ENCODE results near the gene ARHGEF4.

Gene ARHGEF4

DNA sequence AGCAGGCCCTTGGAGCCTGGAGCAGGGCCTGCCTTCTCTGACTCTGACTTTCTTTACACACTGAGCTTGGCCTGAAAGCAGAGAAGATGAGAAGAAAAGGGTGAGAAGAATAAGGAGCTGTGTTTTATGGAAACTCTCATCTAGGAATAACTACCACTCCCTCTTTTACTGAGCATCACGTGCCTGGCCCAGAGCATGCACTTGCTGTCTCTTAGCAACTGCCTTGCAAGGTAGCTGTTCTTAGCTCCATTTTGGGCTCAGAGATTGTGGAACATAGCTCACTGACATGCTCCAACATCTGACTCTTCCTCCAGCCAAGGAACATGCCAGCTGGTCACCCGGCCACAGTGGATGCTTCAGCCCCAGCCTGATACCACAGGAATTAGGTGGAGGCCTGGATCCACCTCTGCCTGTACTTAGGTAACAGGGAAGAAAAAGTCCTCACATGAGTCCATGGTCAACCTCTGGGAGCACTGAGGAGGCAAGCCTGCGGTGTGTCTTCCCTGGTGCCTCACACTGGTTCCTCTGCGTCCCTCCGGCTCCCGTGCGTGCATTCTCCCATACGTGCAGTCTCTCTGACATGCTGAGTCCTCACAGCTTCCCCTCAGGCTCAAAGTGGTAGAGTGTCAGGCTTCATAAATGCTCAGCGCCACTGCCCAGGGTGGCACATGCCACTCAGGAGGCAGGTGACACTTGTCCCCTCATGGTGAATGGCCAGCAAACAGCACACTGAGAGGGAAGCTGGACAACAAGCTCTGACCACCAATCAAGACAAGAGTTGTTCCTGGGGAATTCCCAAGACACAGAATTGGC, 45.7 kb upstream of the ARHGEF4 start:
- Histone ChIP-seq H3K18ac (ENCODE audit: low read length) (no peak overlapping the region), H3K4ac (ENCODE audit: low read depth, low read length) (no peak overlapping the region), H3K14ac (ENCODE audit: low read length) (no peak overlapping the region), H3K79me2 (ENCODE audit: control insufficient read depth, insufficient read depth, low read length, poor library complexity) (no peaks in the 10 kb centered on the region), H3K79me1 (ENCODE audit: low read length) (no peaks in the 10 kb centered on the region), H3K27ac (ENCODE audit: low read depth, low read length) (no peak overlapping the region), H3K36me3 (ENCODE audit: control insufficient read depth in 1 of 2, insufficient read depth in 2 of 2, low read length in 2 of 2) (no peaks in the 10 kb centered on the region), H3K9ac (ENCODE audit: low read length) (no peak overlapping the region), H3K4me1 (ENCODE audit: control insufficient read depth in 1 of 2, insufficient read depth in 2 of 2, low read length in 2 of 2) (no peaks in the 10 kb centered on the region), H4K12ac (ENCODE audit: low read depth, low read length) (no peak overlapping the region), H3K4me3 (ENCODE audit: low read depth, low read length) (no peak overlapping the region), H2BK5ac (ENCODE audit: low read depth, low read length, poor library complexity) (no peak overlapping the region), H3K23ac (ENCODE audit: low read length) (no peak overlapping the region), H4K91ac (ENCODE audit: low read depth, low read length) (no peak overlapping the region), H3K27me3 (ENCODE audit: insufficient read depth, low read length) (no peaks in the 10 kb centered on the region), H4K8ac (ENCODE audit: low read depth, low read length) (no peak overlapping the region), H3K9me3 (ENCODE audit: insufficient read depth, low read depth, low read length) (peaks cover 1% of the 10 kb centered on the region), H2BK12ac (ENCODE audit: low read length) (no peak overlapping the region), H2BK120ac (ENCODE audit: insufficient read depth, low read length, poor library complexity) (no peak overlapping the region), H3K4me2 (ENCODE audit: low read length) (no peak overlapping the region), H2AFZ (ENCODE audit: insufficient read depth, low read length, poor library complexity) (no peak overlapping the region), H2AK5ac (ENCODE audit: low read length) (no peak overlapping the region)
- no peak for DNase-seq
- no CpG with 5 or more reads among the region's 9 CpGs for WGBS (ENCODE audit: extremely low coverage, insufficient coverage, insufficient read length)

DNA sequence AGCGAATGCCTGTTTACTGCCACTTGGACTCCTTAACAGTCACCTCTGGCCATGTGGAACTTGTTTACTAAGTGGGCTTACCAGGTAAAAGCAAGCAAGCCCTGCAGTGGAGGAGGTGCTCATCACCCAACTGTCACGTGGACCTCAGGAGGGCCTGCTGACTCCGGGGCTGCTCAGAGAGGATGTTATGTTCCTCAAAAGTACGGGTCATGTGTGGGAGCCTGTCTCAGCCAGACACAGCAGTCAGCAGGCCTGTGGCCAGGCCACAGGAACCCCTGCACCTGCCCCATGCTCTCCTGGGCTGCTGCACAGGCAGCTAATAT, 45.1 kb upstream of the ARHGEF4 start:
- Histone ChIP-seq H3K79me1 (ENCODE audit: low read length) (no peaks in the 10 kb centered on the region), H3K14ac (ENCODE audit: low read length) (no peak overlapping the region), H4K8ac (ENCODE audit: low read depth, low read length) (no peak overlapping the region), H3K27ac (ENCODE audit: low read depth, low read length) (no peak overlapping the region), H3K4ac (ENCODE audit: low read depth, low read length) (no peak overlapping the region), H3K18ac (ENCODE audit: low read length) (no peak overlapping the region), H3K4me3 (ENCODE audit: low read depth, low read length) (no peak overlapping the region), H3K27me3 (ENCODE audit: insufficient read depth, low read length) (no peaks in the 10 kb centered on the region), H2AFZ (ENCODE audit: insufficient read depth, low read length, poor library complexity) (no peak overlapping the region), H4K91ac (ENCODE audit: low read depth, low read length) (no peak overlapping the region), H3K4me2 (ENCODE audit: low read length) (no peak overlapping the region), H3K36me3 (ENCODE audit: control insufficient read depth in 1 of 2, insufficient read depth in 2 of 2, low read length in 2 of 2) (no peaks in the 10 kb centered on the region), H3K79me2 (ENCODE audit: control insufficient read depth, insufficient read depth, low read length, poor library complexity) (no peaks in the 10 kb centered on the region), H2AK5ac (ENCODE audit: low read length) (no peak overlapping the region), H3K23ac (ENCODE audit: low read length) (no peak overlapping the region), H2BK120ac (ENCODE audit: insufficient read depth, low read length, poor library complexity) (no peak overlapping the region), H3K9ac (ENCODE audit: low read length) (no peak overlapping the region), H3K4me1 (ENCODE audit: control insufficient read depth in 1 of 2, insufficient read depth in 2 of 2, low read length in 2 of 2) (no peaks in the 10 kb centered on the region), H2BK12ac (ENCODE audit: low read length) (no peak overlapping the region), H2BK5ac (ENCODE audit: low read depth, low read length, poor library complexity) (no peak overlapping the region), H4K12ac (ENCODE audit: low read depth, low read length) (no peak overlapping the region), H3K9me3 (ENCODE audit: insufficient read depth, low read depth, low read length) (peaks cover 1% of the 10 kb centered on the region)
- no CpG with 5 or more reads among the region's 4 CpGs for WGBS (ENCODE audit: extremely low coverage, insufficient coverage, insufficient read length)
- no peak for DNase-seq

DNA sequence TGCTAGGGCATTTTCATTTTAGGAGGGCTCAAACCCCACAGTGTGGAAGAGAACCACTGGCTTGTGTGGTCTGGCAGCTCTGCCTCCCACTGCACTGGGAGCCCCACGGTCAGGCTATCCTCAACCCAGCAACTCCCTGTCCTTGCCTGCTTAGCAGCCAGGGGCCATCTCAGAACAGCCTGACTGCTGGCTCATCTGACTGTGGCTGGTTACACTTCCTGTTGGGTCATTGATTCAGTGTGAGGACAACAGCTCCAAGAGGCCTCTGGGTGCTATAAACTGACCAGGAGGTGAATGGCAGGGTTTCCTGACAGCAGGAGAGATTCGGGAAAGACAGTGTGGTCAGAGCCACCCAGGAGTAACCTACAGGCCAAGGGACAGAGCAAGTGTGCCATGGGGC, 41.3 kb upstream of the ARHGEF4 start:
- H3K9me3 ChIP-seq (ENCODE audit: insufficient read depth, low read depth, low read length): no peaks in the 10 kb centered on the region
- H4K12ac ChIP-seq (ENCODE audit: low read depth, low read length): no peak overlapping the region
- no peak overlapping the region for H4K91ac ChIP-seq (ENCODE audit: low read depth, low read length)
- no CpG with 5 or more reads among the region's 2 CpGs for WGBS (ENCODE audit: extremely low coverage, insufficient coverage, insufficient read length)
- H3K18ac ChIP-seq (ENCODE audit: low read length): no peak overlapping the region
- H3K14ac ChIP-seq (ENCODE audit: low read length): no peak overlapping the region
- peaks cover 6% of the 10 kb centered on the region for H3K79me1 ChIP-seq (ENCODE audit: low read length)
- no peaks in the 10 kb centered on the region for H3K79me2 ChIP-seq (ENCODE audit: control insufficient read depth, insufficient read depth, low read length, poor library complexity)
- H3K27me3 ChIP-seq (ENCODE audit: insufficient read depth, low read length): peaks cover 7% of the 10 kb centered on the region
- no peak overlapping the region for H3K27ac ChIP-seq (ENCODE audit: low read depth, low read length)
- H2AK5ac ChIP-seq (ENCODE audit: low read length): no peak overlapping the region
- no peak overlapping the region for H2BK12ac ChIP-seq (ENCODE audit: low read length)
- H3K4me3 ChIP-seq (ENCODE audit: low read depth, low read length): no peak overlapping the region
- H4K8ac ChIP-seq (ENCODE audit: low read depth, low read length): no peak overlapping the region
- H3K4me2 ChIP-seq (ENCODE audit: low read length): no peak overlapping the region
- H2BK5ac ChIP-seq (ENCODE audit: low read depth, low read length, poor library complexity): no peak overlapping the region
- no peak overlapping the region for H3K23ac ChIP-seq (ENCODE audit: low read length)
- DNase-seq: no peak
- H3K4ac ChIP-seq (ENCODE audit: low read depth, low read length): no peak overlapping the region
- H3K9ac ChIP-seq (ENCODE audit: low read length): no peak overlapping the region
- peaks cover 5 to 6% of the 10 kb centered on the region in 2 experiments for H3K4me1 ChIP-seq (ENCODE audit: control insufficient read depth in 1 of 2, insufficient read depth in 2 of 2, low read length in 2 of 2)
- H3K36me3 ChIP-seq (ENCODE audit: control insufficient read depth in 1 of 2, insufficient read depth in 2 of 2, low read length in 2 of 2): no peaks in the 10 kb centered on the region
- no peak overlapping the region for H2BK120ac ChIP-seq (ENCODE audit: insufficient read depth, low read length, poor library complexity)
- H2AFZ ChIP-seq (ENCODE audit: insufficient read depth, low read length, poor library complexity): no peak overlapping the region

DNA sequence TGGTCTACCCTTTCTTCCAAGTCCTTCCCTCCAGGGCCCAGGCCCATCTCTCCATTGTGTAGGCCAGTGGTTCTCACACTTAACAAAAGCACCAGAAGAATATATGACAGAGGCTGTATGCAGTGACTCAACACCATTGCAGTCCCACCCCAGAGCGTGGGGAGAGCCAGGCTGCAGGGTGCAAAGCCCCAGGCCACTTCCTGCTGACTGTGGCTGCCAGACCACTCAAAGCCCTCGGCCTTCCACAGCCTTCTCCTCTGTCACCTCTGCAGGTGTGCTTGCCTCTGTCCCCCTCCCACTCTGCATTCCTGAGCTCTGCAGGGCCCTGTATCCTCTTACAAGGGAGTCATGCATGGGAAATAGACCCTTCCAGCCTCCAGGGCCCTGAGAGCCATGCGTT, 40.4 kb upstream of the ARHGEF4 start:
- H3K27ac ChIP-seq (ENCODE audit: low read depth, low read length): no peak overlapping the region
- H3K27me3 ChIP-seq (ENCODE audit: insufficient read depth, low read length): peaks cover 7% of the 10 kb centered on the region
- DNase-seq: no peak
- no peaks in the 10 kb centered on the region for H3K79me2 ChIP-seq (ENCODE audit: control insufficient read depth, insufficient read depth, low read length, poor library complexity)
- no peak overlapping the region for H4K91ac ChIP-seq (ENCODE audit: low read depth, low read length)
- no peak overlapping the region for H2BK12ac ChIP-seq (ENCODE audit: low read length)
- H4K12ac ChIP-seq (ENCODE audit: low read depth, low read length): no peak overlapping the region
- no peak overlapping the region for H2BK5ac ChIP-seq (ENCODE audit: low read depth, low read length, poor library complexity)
- H3K23ac ChIP-seq (ENCODE audit: low read length): no peak overlapping the region
- H3K4me3 ChIP-seq (ENCODE audit: low read depth, low read length): no peak overlapping the region
- H2AK5ac ChIP-seq (ENCODE audit: low read length): no peak overlapping the region
- H3K4me1 ChIP-seq (ENCODE audit: control insufficient read depth in 1 of 2, insufficient read depth in 2 of 2, low read length in 2 of 2): peaks cover 5 to 6% of the 10 kb centered on the region in 2 experiments
- WGBS (ENCODE audit: extremely low coverage, insufficient coverage, insufficient read length): no CpG with 5 or more reads among the region's 3 CpGs
- H3K4ac ChIP-seq (ENCODE audit: low read depth, low read length): no peak overlapping the region
- H3K4me2 ChIP-seq (ENCODE audit: low read length): no peak overlapping the region
- H3K14ac ChIP-seq (ENCODE audit: low read length): no peak overlapping the region
- peaks cover 6% of the 10 kb centered on the region for H3K79me1 ChIP-seq (ENCODE audit: low read length)
- H2AFZ ChIP-seq (ENCODE audit: insufficient read depth, low read length, poor library complexity): no peak overlapping the region
- H3K9me3 ChIP-seq (ENCODE audit: insufficient read depth, low read depth, low read length): no peaks in the 10 kb centered on the region
- H2BK120ac ChIP-seq (ENCODE audit: insufficient read depth, low read length, poor library complexity): no peak overlapping the region
- H3K9ac ChIP-seq (ENCODE audit: low read length): no peak overlapping the region
- H3K18ac ChIP-seq (ENCODE audit: low read length): no peak overlapping the region
- H3K36me3 ChIP-seq (ENCODE audit: control insufficient read depth in 1 of 2, insufficient read depth in 2 of 2, low read length in 2 of 2): no peaks in the 10 kb centered on the region
- no peak overlapping the region for H4K8ac ChIP-seq (ENCODE audit: low read depth, low read length)
